ENCODE results near the gene RBFOX1.

DNA sequence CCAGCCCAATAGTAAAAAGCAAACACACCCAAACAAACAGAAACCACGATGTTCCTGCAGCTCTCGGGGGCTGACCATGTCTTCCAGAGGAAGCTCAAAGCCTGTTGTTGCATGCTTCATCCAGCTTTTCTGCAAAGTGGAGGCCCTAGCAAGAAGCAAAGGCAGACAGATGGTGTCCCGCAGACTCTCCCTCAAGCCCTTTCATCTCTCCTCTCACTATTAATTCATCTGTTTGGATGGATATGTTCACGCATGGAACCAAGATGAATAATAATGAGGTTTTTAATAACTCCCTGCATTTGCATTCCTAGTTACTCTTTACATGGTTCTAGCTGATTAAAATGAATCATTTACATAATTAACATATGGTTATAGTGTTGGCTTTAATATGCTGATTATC, 36.6 kb downstream of the RBFOX1 start:
- TF ChIP-seq, protein P1, sequence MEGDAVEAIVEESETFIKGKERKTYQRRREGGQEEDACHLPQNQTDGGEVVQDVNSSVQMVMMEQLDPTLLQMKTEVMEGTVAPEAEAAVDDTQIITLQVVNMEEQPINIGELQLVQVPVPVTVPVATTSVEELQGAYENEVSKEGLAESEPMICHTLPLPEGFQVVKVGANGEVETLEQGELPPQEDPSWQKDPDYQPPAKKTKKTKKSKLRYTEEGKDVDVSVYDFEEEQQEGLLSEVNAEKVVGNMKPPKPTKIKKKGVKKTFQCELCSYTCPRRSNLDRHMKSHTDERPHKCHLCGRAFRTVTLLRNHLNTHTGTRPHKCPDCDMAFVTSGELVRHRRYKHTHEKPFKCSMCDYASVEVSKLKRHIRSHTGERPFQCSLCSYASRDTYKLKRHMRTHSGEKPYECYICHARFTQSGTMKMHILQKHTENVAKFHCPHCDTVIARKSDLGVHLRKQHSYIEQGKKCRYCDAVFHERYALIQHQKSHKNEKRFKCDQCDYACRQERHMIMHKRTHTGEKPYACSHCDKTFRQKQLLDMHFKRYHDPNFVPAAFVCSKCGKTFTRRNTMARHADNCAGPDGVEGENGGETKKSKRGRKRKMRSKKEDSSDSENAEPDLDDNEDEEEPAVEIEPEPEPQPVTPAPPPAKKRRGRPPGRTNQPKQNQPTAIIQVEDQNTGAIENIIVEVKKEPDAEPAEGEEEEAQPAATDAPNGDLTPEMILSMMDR (IDR thresholded peaks at IDR 0.05), result no peak
- TF ChIP-seq POLR2A (IDR thresholded peaks at IDR 0.05), result no peak

All from Peyer's patch (tissue), 4 donors.